LNCaP clone FGC (cell line): Measurements from ENCODE around the gene MPLKIP.
A peak's percentile ranks its signal among the peaks of the same experiment; 100 is the strongest.
"Not testable (repeated sequence)": the region's sequence is repeated elsewhere in the genome, so short reads cannot be mapped to it uniquely, and the experiment has no call there.

Experiments used
- DNase-seq: peaks from one replicate; pipeline ENCODE4 v3.0.0-alpha.2; 2011; ENCODE audit warnings: low read depth
- H3K4me3 ChIP-seq: 2 replicates; pipeline ENCODE4 v1.5.1; 2011; ENCODE audit warnings: mild to moderate bottlenecking, low read depth, low read length, control low read depth
- TF ChIP-seq, protein P1 (sequence below): IDR thresholded peaks from 2 replicates; pipeline ENCODE4 v1.5.1; 2012; ENCODE audit warnings: mild to moderate bottlenecking; ENCODE audit not compliant: control insufficient read depth, insufficient read depth; ENCODE audit errors: extremely low read depth

Gene MPLKIP

GRCh38 chr7:40138973-40139372, 4.6 kb upstream of the MPLKIP start:
- TF ChIP-seq, protein P1, sequence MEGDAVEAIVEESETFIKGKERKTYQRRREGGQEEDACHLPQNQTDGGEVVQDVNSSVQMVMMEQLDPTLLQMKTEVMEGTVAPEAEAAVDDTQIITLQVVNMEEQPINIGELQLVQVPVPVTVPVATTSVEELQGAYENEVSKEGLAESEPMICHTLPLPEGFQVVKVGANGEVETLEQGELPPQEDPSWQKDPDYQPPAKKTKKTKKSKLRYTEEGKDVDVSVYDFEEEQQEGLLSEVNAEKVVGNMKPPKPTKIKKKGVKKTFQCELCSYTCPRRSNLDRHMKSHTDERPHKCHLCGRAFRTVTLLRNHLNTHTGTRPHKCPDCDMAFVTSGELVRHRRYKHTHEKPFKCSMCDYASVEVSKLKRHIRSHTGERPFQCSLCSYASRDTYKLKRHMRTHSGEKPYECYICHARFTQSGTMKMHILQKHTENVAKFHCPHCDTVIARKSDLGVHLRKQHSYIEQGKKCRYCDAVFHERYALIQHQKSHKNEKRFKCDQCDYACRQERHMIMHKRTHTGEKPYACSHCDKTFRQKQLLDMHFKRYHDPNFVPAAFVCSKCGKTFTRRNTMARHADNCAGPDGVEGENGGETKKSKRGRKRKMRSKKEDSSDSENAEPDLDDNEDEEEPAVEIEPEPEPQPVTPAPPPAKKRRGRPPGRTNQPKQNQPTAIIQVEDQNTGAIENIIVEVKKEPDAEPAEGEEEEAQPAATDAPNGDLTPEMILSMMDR, result no peak
- no peak for DNase-seq

DNA sequence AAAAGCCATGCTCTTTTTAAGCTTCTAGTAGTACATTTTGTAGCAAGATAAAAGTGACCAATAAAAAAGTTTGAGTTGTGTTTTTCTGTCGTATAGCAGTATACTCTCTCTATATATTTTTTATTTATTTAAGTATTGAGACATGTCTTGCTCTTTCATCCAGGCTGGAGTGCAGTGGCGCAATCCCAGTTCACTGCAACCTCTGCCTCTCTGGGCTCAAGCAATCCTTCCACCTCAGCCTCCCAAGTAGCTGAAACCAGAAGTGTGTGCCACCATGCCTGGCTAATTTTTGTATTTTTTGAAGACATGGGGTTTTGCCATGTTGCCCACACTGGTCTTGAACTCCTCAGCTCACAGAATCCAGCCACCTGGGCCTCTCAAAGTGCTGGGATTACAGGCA, 3.1 kb upstream of the MPLKIP start:
- no peak overlapping the region for H3K4me3 ChIP-seq
- TF ChIP-seq, protein P1, result no peak
- no peak for DNase-seq

More at GRCh38 chr7:40138973-40139372, 4.6 kb upstream of the MPLKIP start:
- H3K4me3 ChIP-seq, result no peak overlapping the region

DNA sequence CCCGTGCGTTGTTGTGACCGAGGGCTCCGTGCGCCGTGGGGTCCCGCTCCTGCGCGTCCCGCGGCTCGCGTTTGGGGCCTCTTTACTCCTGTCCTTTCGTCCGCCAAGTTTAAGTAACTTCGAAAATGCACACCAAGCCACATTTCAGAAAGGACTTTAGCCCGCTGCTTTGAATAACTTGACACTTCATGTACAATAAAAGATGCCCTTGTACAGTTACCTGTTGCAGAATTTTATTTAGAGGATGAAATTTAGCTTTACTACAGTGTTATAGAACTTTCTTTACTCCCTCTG, 842 bp upstream of the MPLKIP start:
- H3K4me3 ChIP-seq, result peak overlapping the region; percentile 87
- TF ChIP-seq, protein P1, result no peak
- DNase-seq, result no peak

DNA sequence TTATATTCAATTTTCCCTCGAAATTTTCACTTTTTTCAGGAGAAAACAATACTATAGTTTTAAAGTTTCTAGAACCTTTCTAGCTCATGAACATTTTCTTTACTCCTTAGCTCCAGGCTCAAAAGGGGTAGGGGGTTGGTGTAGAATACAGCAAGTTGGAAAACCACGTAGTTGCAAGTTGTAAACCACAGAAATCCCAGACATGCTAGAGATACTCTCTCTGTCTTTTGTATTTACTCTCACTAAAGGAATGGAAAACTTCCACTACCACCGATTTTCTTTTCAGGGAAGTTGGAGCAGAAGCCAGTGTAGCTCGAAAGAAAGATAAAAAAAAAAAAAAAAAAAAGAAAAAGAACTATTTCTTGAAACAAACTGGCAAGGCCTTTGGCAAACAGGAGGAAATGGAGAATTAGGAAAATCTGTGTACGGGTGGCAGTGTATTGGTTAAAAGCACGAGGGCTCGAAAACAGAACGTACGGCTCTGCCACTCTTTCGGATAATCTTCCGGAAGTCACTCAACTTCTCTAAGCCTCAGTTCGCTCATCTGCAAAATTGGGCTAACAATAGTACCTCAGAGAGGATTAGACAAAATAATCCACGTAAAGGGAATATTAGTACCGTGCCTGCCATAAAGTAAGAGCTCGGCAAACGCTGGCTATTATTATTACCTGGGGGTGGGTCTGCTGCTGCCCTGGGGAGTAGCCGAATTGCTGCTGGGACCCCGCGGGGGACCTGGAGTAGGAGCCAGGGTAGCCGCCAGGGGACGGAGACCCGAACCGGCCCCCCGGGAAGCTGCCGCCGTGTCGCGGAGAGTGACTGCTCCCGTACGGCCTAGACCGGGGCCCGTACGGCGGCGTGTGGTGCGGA, 628 bp downstream of the MPLKIP start:
- H3K4me3 ChIP-seq, result peak overlapping the region; percentile 87
- no peak for DNase-seq

GRCh38 chr7:40122940-40123254, 11.5 kb downstream of the MPLKIP start:
- no peak for DNase-seq
- TF ChIP-seq, protein P1, result no peak
- H3K4me3 ChIP-seq, result no peak overlapping the region

More for the DNA sequence above, 628 bp downstream of the MPLKIP start:
- TF ChIP-seq, protein P1, result no peak

- not testable (repeated sequence) for H3K4me3 ChIP-seq, DNase-seq
Measured at GRCh38 chr7:40122100-40122939, 12.1 kb downstream of the MPLKIP start.

DNA sequence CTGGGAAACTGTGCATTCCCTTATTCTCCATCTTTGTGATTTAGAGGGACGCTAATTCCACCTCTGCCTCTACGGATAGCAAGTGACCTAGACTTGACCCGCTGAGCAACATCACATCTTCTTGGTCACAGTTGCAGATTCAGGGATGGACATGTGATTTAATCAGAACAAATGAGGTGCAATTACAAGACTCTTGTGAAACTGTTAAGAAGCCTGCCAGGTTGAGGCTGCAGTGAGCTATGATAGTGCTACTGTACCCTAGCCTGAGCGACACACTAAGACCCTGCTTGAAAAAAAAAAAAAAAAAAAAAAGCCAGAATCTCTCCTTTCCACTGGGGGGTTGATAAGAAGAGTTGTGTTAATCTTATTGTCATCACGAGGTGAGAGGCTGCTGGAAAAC, 14.4 kb downstream of the MPLKIP start:
- DNase-seq, result no peak
- H3K4me3 ChIP-seq, result no peak overlapping the region
- TF ChIP-seq, protein P1, result no peak

GRCh38 chr7:40118201-40118600, 16.2 kb downstream of the MPLKIP start:
- H3K4me3 ChIP-seq, DNase-seq: not testable (repeated sequence)

- H3K4me3 ChIP-seq, DNase-seq: not testable (repeated sequence)
Measured at GRCh38 chr7:40117199-40117598, 17.2 kb downstream of the MPLKIP start.
